HepG2 (cell line): ENCODE measurements around the gene SPP1. TPM values are rescaled to one million over a fixed set of nuclear protein-coding genes. Genes with fewer than 3 reads are reported as not detected.

Source experiments
- ATAC-seq: fragments of 200-7000 bp; cut with Tn5 transposase; 3 replicates; pipeline ENCODE4 v1.9.1; 2020; ENCODE audit warnings: mild to moderate bottlenecking, moderate library complexity
- BruUV-seq: library from RNA; stranded (reverse); fragments of 400-500 nt; replicated peaks from 2 replicates; lab custom pipeline; 2021; lab: Mats Ljungman, UMichigan
- CTCF ChIA-PET: fragments of 300-600 bp; formaldehyde crosslinking; extraction: SDS; loops from one replicate; lab custom pipeline; 2021; ENCODE audit warnings: low total read pairs, inconsistent platforms, low intra/inter-chr PET ratio; lab: Yijun Ruan, JAX
- POLR2A ChIA-PET: fragments of 350-600 bp; sonication (Branson Sonifier 250); formaldehyde crosslinking; loops from one replicate; lab custom pipeline; 2020; ENCODE audit warnings: antibody characterized with exemption, inconsistent platforms; lab: Yijun Ruan, JAX
- DNase-seq: peaks from one replicate; pipeline ENCODE4 v3.0.0-alpha.2; 2015; ENCODE audit warnings: low spot score
- FAIRE-seq: peaks from 3 replicates; lab custom pipeline; 2011; peaks lifted over from hg19 to GRCh38; lab: Jason Lieb, UNC
- H2AFZ ChIP-seq: one replicate; pipeline ENCODE4 v1.6.1; 2011; ENCODE audit warnings: low read length, inconsistent platforms
- H3K27ac ChIP-seq: fragments of 300-600 bp; 3 replicates; pipeline ENCODE4 v1.8.0; 2011; ENCODE audit warnings: mixed run types, mild to moderate bottlenecking, mixed read lengths, low read length, inconsistent platforms; ENCODE audit not compliant: insufficient read depth; ENCODE audit errors: extremely low read length
- H3K27me3 ChIP-seq, 2 experiments: fragments of 200-600 bp in 1 of 2; 2 replicates in 1 of 2; 3 replicates in 1 of 2; pipeline versions ENCODE4 v1.6.0 to v1.8.0; 2011; ENCODE audit warnings: low read length in 2 of 2, mild to moderate bottlenecking in 2 of 2, moderate library complexity in 2 of 2, inconsistent platforms in 1 of 2; ENCODE audit not compliant: insufficient read depth in 2 of 2, control insufficient read depth in 1 of 2
- H3K36me3 ChIP-seq, 2 experiments: fragments of 200-600 bp in 1 of 2; replicated peaks in 1 of 2; 2 replicates in 1 of 2; 3 replicates in 1 of 2; pipeline versions ENCODE4 v1.5.1 to v1.8.0; 2011; ENCODE audit warnings: low read length in 2 of 2, inconsistent platforms in 1 of 2; ENCODE audit not compliant: insufficient read depth in 2 of 2, control insufficient read depth in 1 of 2
- H3K4me1 ChIP-seq: 2 replicates; pipeline ENCODE4 v1.5.1; 2012; ENCODE audit warnings: low read length, inconsistent platforms; ENCODE audit not compliant: insufficient read depth
- H3K4me2 ChIP-seq: 2 replicates; pipeline ENCODE4 v1.6.0; 2011; ENCODE audit warnings: low read depth, low read length, inconsistent platforms
- H3K4me3 ChIP-seq, 3 experiments: fragments of 200-600 bp in 1 of 3; sonication (generic), shearing (Covaris generic) in 1 of 3; replicated peaks in 1 of 3; 2 replicates each; pipeline ENCODE4 v1.5.1; 2011 to 2016; ENCODE audit warnings: low read length in 3 of 3, inconsistent platforms in 2 of 3, low read depth in 2 of 3, mild to moderate bottlenecking in 2 of 3, control low read depth in 1 of 3, mixed read lengths in 1 of 3; ENCODE audit not compliant: insufficient read depth in 1 of 3
- H3K79me2 ChIP-seq: one replicate; pipeline ENCODE4 v1.6.1; 2011; ENCODE audit warnings: low read length, inconsistent platforms; ENCODE audit not compliant: insufficient read depth
- H3K9ac ChIP-seq: 2 replicates; pipeline ENCODE4 v1.6.0; 2011; ENCODE audit warnings: mild to moderate bottlenecking, low read depth, low read length, inconsistent platforms; ENCODE audit not compliant: insufficient read depth
- H3K9me3 ChIP-seq: 2 replicates; pipeline ENCODE4 v1.5.1; 2012; ENCODE audit warnings: mild to moderate bottlenecking, low read length
- H4K20me1 ChIP-seq: 2 replicates; pipeline ENCODE4 v1.6.0; 2011; ENCODE audit warnings: inconsistent platforms, mild to moderate bottlenecking, low read length, moderate library complexity; ENCODE audit not compliant: insufficient read depth
- CBX1 ChIP-seq: IDR thresholded peaks from one replicate; pipeline ENCODE4 v1.6.1; 2016; ENCODE audit warnings: antibody characterized with exemption, low read depth
- CERS6 ChIP-seq: sonication (generic); formaldehyde crosslinking; IDR thresholded peaks from 2 replicates; pipeline ENCODE4 v1.5.0; 2020; ENCODE audit warnings: missing genetic modification reagents
- CREBL2 ChIP-seq: sonication (generic); formaldehyde crosslinking; IDR thresholded peaks from 2 replicates; pipeline ENCODE4 v1.8.1; 2023; ENCODE audit warnings: missing genetic modification reagents, mild to moderate bottlenecking, borderline replicate concordance
- FOXP4 ChIP-seq: sonication (generic); formaldehyde crosslinking; IDR thresholded peaks from 2 replicates; pipeline ENCODE4 v1.4.0; 2020; ENCODE audit warnings: missing genetic modification reagents
- GZF1 ChIP-seq: sonication (generic); formaldehyde crosslinking; IDR thresholded peaks from 2 replicates; pipeline ENCODE4 v1.5.1; 2020; ENCODE audit warnings: mild to moderate bottlenecking, missing genetic modification reagents
- KDM4B ChIP-seq: sonication (generic); formaldehyde crosslinking; IDR thresholded peaks from 2 replicates; pipeline ENCODE4 v1.4.0; 2020; ENCODE audit warnings: missing genetic modification reagents
- MED8 ChIP-seq: sonication (generic); formaldehyde crosslinking; IDR thresholded peaks from 2 replicates; pipeline ENCODE4 v1.8.1; 2023; ENCODE audit warnings: mild to moderate bottlenecking, missing genetic modification reagents; ENCODE audit not compliant: insufficient replicate concordance
- PCBP2 ChIP-seq: fragments of 200-400 bp; formaldehyde crosslinking; optimal IDR thresholded peaks from 2 replicates; pipeline ENCODE3; 2018; ENCODE audit warnings: low read length, low read depth; ENCODE audit not compliant: poor library complexity, severe bottlenecking
- ZBTB1 ChIP-seq: sonication (generic); formaldehyde crosslinking; IDR thresholded peaks from 2 replicates; pipeline ENCODE4 v1.4.0; 2020; ENCODE audit warnings: missing genetic modification reagents, borderline replicate concordance
- ZBTB46 ChIP-seq: sonication (generic); formaldehyde crosslinking; IDR thresholded peaks from 2 replicates; pipeline ENCODE4 v1.4.0; 2020; ENCODE audit warnings: mild to moderate bottlenecking, missing genetic modification reagents, borderline replicate concordance
- ZFP36L2 ChIP-seq: sonication (generic); formaldehyde crosslinking; IDR thresholded peaks from 2 replicates; pipeline ENCODE4 v1.4.0; 2020; ENCODE audit warnings: missing genetic modification reagents
- ZNF343 ChIP-seq: sonication (generic); formaldehyde crosslinking; IDR thresholded peaks from 2 replicates; pipeline ENCODE4 v1.4.0; 2020; ENCODE audit warnings: mild to moderate bottlenecking, missing genetic modification reagents
- ZNF607 ChIP-seq: sonication (generic); formaldehyde crosslinking; IDR thresholded peaks from 2 replicates; pipeline ENCODE4 v1.5.1; 2020; ENCODE audit warnings: missing genetic modification reagents, mild to moderate bottlenecking, borderline replicate concordance
- WGBS: methylation state at CpG from one replicate; pipeline ENCODE4 v1.1.6; 2017; ENCODE audit warnings: low lambda C conversion rate; 5-methylcytosine and 5-hydroxymethylcytosine counted together
- in situ Hi-C: cut with HindIII; loops from 2 replicates; pipeline ENCODE4 v1.10.0; 2017; ENCODE audit warnings: low pct_unique_long_range_greater_than_20kb; ENCODE audit not compliant: extremely low pct_ligation_motif_present
- intact Hi-C: fragments of 100-400 bp; cut with micrococcal nuclease; formaldehyde crosslinking; loops from one replicate; pipeline ENCODE4 v1.10.0; 2022; ENCODE audit not compliant: unreplicated experiment
- polyA plus RNA-seq, 8 experiments: library from polyadenylated mRNA; depleted of rRNA in 3 of 8; stranded (reverse) in 7 of 8; unstranded in 1 of 8; fragments of >200 nt; fragmentation: Illumina TruSeq in 4 of 8; extraction: Trizol in 4 of 8; gene quantifications; 2 replicates each; pipeline versions ENCODE4 v1.2.1 to v1.2.3, GENCODE V29; 2011 to 2016; ENCODE audit warnings: low read depth in 4 of 8, missing spikeins in 1 of 8, mixed read lengths in 1 of 8; ENCODE audit not compliant: insufficient read depth in 1 of 8
- total RNA-seq, 5 experiments: library from RNA; depleted of rRNA; stranded (reverse); fragments of >200 nt; fragmentation: Illumina TruSeq; extraction: Trizol; gene quantifications; 2 replicates each; pipeline ENCODE4 v1.2.3, GENCODE V29; 2016; ENCODE audit warnings: low read depth in 1 of 5

Gene SPP1
- total and polyA plus RNA-seq, 2 of the 13 experiments (the other 11 are each of a cell fraction or from before 2014, with no cell fraction given) = 682 to 788 TPM

- H3K36me3 ChIP-seq = no peaks in the 10 kb centered on the region
- no peaks in the 10 kb centered on the region for H4K20me1 ChIP-seq
- peaks cover 9% of the 10 kb centered on the region for H3K4me1 ChIP-seq
- no peak overlapping the region for H3K27ac ChIP-seq
- H3K4me2 ChIP-seq = no peak overlapping the region
- no peak overlapping the region for H3K9ac ChIP-seq
- H3K9me3 ChIP-seq = no peaks in the 10 kb centered on the region
- no peak overlapping the region for H2AFZ ChIP-seq
- no peak for ATAC-seq
- DNase-seq = no peak
- intact Hi-C loops = loop anchor here (5.0 kb wide), 1 partner anchor 38 kb away; no protein-coding TSS in a partner anchor
- H3K4me3 ChIP-seq = no peak overlapping the region
- CTCF ChIA-PET = no interaction called here
- no TSS peak for BruUV-seq
- no peaks in the 10 kb centered on the region for H3K27me3 ChIP-seq
- TF ChIP-seq PCBP2 = no peak
- TF ChIP-seq CREBL2 (CRISPR knock-in tag) = no peak
- TF ChIP-seq KDM4B = no peak
- TF ChIP-seq GZF1 (CRISPR knock-in tag) = no peak
- no peak for TF ChIP-seq FOXP4 (CRISPR knock-in tag)
- TF ChIP-seq, all 625 proteins: peak for 0
- POLR2A ChIA-PET = no interaction called here
- in situ Hi-C loops = no loop called here
- H3K79me2 ChIP-seq = no peaks in the 10 kb centered on the region
- FAIRE-seq = no peak
Observed at GRCh38 chr4:87950493-87950892, 25.0 kb upstream of the SPP1 start.

GRCh38 chr4:87950936-87951511 is 24.5 kb upstream of the SPP1 start:
- Histone ChIP-seq H3K4me3 (no peak overlapping the region), H3K79me2 (no peaks in the 10 kb centered on the region), H3K4me1 (peaks cover 8% of the 10 kb centered on the region), H3K9ac (no peak overlapping the region), H3K4me2 (no peak overlapping the region), H4K20me1 (no peaks in the 10 kb centered on the region), H3K9me3 (no peaks in the 10 kb centered on the region), H3K27me3 (no peaks in the 10 kb centered on the region), H3K36me3 (no peaks in the 10 kb centered on the region), H3K27ac (no peak overlapping the region), H2AFZ (no peak overlapping the region)
- ATAC-seq = no peak
- in situ Hi-C loops = no loop called here
- FAIRE-seq = no peak
- intact Hi-C loops = loop anchor here (5.0 kb wide), 1 partner anchor 39 kb away; no protein-coding TSS in a partner anchor
- CTCF ChIA-PET = no interaction called here
- no peak for DNase-seq
- WGBS = 67% methylated on average over 3 of the region's 3 CpGs
- BruUV-seq = no TSS peak
- POLR2A ChIA-PET = no interaction called here
- no peak for TF ChIP-seq CERS6 (CRISPR knock-in tag)
- no peak for TF ChIP-seq ZFP36L2 (CRISPR knock-in tag)
- TF ChIP-seq CBX1 = no peak
- TF ChIP-seq MED8 = no peak
- TF ChIP-seq ZBTB46 (CRISPR knock-in tag) = no peak
- TF ChIP-seq ZNF607 = no peak
- TF ChIP-seq ZNF343 (CRISPR knock-in tag) = no peak
- no peak for TF ChIP-seq ZBTB1 (CRISPR knock-in tag)
